K562 (cell line): Measurements from ENCODE around the gene TMC1. TPM values are rescaled to one million over a fixed set of nuclear protein-coding genes. Genes with fewer than 3 reads are reported as not detected.

ENCODE experiments used
- ATAC-seq: fragments of 200-7000 bp; cut with Tn5 transposase; 3 replicates; pipeline ENCODE4 v1.9.1; 2020; ENCODE audit warnings: moderate library complexity
- BruUV-seq: library from RNA; stranded (reverse); fragments of 400-500 nt; replicated peaks from 2 replicates; lab custom pipeline; 2021; lab: Mats Ljungman, UMichigan
- CTCF ChIA-PET: fragments of 300-600 bp; formaldehyde crosslinking; extraction: SDS; loops from one replicate; lab custom pipeline; 2021; ENCODE audit warnings: low intra/inter-chr PET ratio; lab: Yijun Ruan, JAX
- POLR2A ChIA-PET: fragments of 300-600, 350-650 bp; sonication (Branson Sonifier 250); formaldehyde crosslinking; extraction: SDS; loops from one replicate; lab custom pipeline; 2021; ENCODE audit warnings: antibody characterized with exemption, inconsistent platforms; lab: Yijun Ruan, JAX
- DNase-seq, 4 experiments: peaks; one replicate each; pipeline versions ENCODE4 v3.0.0 to v3.0.0-alpha.2; 2011 to 2018; ENCODE audit warnings: low spot score in 3 of 4, mixed read lengths in 3 of 4; ENCODE audit errors: extremely low read depth in 1 of 4
- FAIRE-seq: peaks from 2 replicates; lab custom pipeline; 2011; peaks lifted over from hg19 to GRCh38; lab: Jason Lieb, UNC
- H2AFZ ChIP-seq: 2 replicates; pipeline ENCODE4 v1.6.0; 2011; ENCODE audit warnings: low read depth, low read length, control low read depth, inconsistent platforms
- H3K27ac ChIP-seq: fragments of 200-600 bp; 3 replicates; pipeline ENCODE4 v1.8.0; 2011; ENCODE audit warnings: low read depth, mild to moderate bottlenecking, control low read depth, inconsistent platforms, low read length, moderate library complexity, mixed read lengths; ENCODE audit errors: extremely low read depth
- H3K27me3 ChIP-seq, 2 experiments: fragments of 300-600 bp in 1 of 2; 2 replicates in 1 of 2; 3 replicates in 1 of 2; pipeline versions ENCODE4 v1.6.0 to v1.8.0; 2011; ENCODE audit warnings: inconsistent platforms in 2 of 2, low read length in 2 of 2, mild to moderate bottlenecking in 1 of 2, mixed read lengths in 1 of 2, moderate library complexity in 1 of 2; ENCODE audit not compliant: control insufficient read depth in 2 of 2, insufficient read depth in 2 of 2
- H3K36me3 ChIP-seq: fragments of 300-600 bp; 3 replicates; pipeline ENCODE4 v1.8.0; 2011; ENCODE audit warnings: mild to moderate bottlenecking, low read length, inconsistent platforms; ENCODE audit not compliant: control insufficient read depth, insufficient read depth
- H3K4me1 ChIP-seq, 2 experiments: fragments of 200-600 bp in 1 of 2; replicated peaks in 1 of 2; 2 replicates in 1 of 2; 3 replicates in 1 of 2; pipeline versions ENCODE4 v1.5.1 to v1.8.0; 2011; ENCODE audit warnings: inconsistent platforms in 2 of 2, low read length in 2 of 2, mild to moderate bottlenecking in 1 of 2, mixed read lengths in 1 of 2, moderate library complexity in 1 of 2; ENCODE audit not compliant: control insufficient read depth in 2 of 2, insufficient read depth in 2 of 2
- H3K4me2 ChIP-seq: 2 replicates; pipeline ENCODE4 v1.6.1; 2011; ENCODE audit warnings: low read length, control low read depth, inconsistent platforms, mixed read lengths; ENCODE audit not compliant: insufficient read depth
- H3K4me3 ChIP-seq: fragments of 200-600 bp; sonication (generic), shearing (Covaris generic); 2 replicates; pipeline ENCODE4 v1.5.1; 2016; ENCODE audit warnings: control low read depth, inconsistent platforms
- H3K79me2 ChIP-seq: fragments of 200-600 bp; 3 replicates; pipeline ENCODE4 v1.8.0; 2011; ENCODE audit warnings: low read length, inconsistent platforms; ENCODE audit not compliant: control insufficient read depth, insufficient read depth
- H3K9ac ChIP-seq, 2 experiments: 2 replicates each; pipeline versions ENCODE4 v1.6.0 to v1.6.1; 2011; ENCODE audit warnings: low read depth in 2 of 2, low read length in 2 of 2, control low read depth in 1 of 2, inconsistent platforms in 1 of 2, mild to moderate bottlenecking in 1 of 2, mixed read lengths in 1 of 2; ENCODE audit not compliant: insufficient read depth in 1 of 2
- H3K9me1 ChIP-seq: one replicate; pipeline ENCODE4 v1.6.0; 2011; ENCODE audit warnings: inconsistent platforms, mild to moderate bottlenecking, low read length, moderate library complexity; ENCODE audit not compliant: control insufficient read depth, insufficient read depth
- H3K9me3 ChIP-seq: replicated peaks from 2 replicates; pipeline ENCODE4 v1.5.1; 2011; ENCODE audit warnings: low read depth, low read length, inconsistent platforms; ENCODE audit not compliant: control insufficient read depth, insufficient read depth
- H4K20me1 ChIP-seq: replicated peaks from 2 replicates; pipeline ENCODE4 v1.6.1; 2011; ENCODE audit warnings: low read length, inconsistent platforms, mixed read lengths; ENCODE audit not compliant: control insufficient read depth, insufficient read depth
- ATF7 ChIP-seq: fragments of 450-650 bp; IDR thresholded peaks from 2 replicates; pipeline ENCODE4 v1.7.1; 2014; ENCODE audit warnings: mild to moderate bottlenecking, moderate library complexity
- HDAC2 ChIP-seq: fragments of 450-650 bp; IDR thresholded peaks from 2 replicates; pipeline ENCODE4 v1.6.1; 2016; ENCODE audit warnings: mild to moderate bottlenecking
- HMG20A ChIP-seq: fragments of 450-650 bp; formaldehyde crosslinking; conservative IDR thresholded peaks from 2 replicates; pipeline ENCODE4 v1.4.0; 2020; ENCODE audit warnings: mild to moderate bottlenecking, mixed read lengths
- MBD2 ChIP-seq: sonication (generic); IDR thresholded peaks from 2 replicates; pipeline ENCODE4 v1.6.1; 2016; ENCODE audit warnings: low read depth, borderline replicate concordance
- MXI1 ChIP-seq: IDR thresholded peaks from 2 replicates; pipeline ENCODE4 v1.6.1; 2011; ENCODE audit warnings: low read depth, mild to moderate bottlenecking, improper control_type of control experiment, low read length
- ZNF354B ChIP-seq: fragments of 250-450 bp; sonication (Bioruptor Pico); IDR thresholded peaks from 2 replicates; pipeline ENCODE4 v1.4.0; 2020
- WGBS: fragments of 100-300 bp; shearing (Covaris generic); methylation state at CpG from one replicate; pipeline ENCODE4 v1.1.6; 2016; ENCODE audit warnings: low coverage, mixed read lengths; ENCODE audit not compliant: insufficient coverage; ENCODE audit errors: missing lambda C conversion rate; 5-methylcytosine and 5-hydroxymethylcytosine counted together
- in situ Hi-C: fragments of 300-500 bp; cut with MboI; formaldehyde crosslinking; loops from 4 replicates; pipeline ENCODE4 v1.15.0; 2018; ENCODE audit warnings: inconsistent platforms, mixed read lengths
- intact Hi-C: fragments of 100-400 bp; cut with micrococcal nuclease; formaldehyde crosslinking; loops from 2 replicates; pipeline ENCODE4 v1.14.2; 2022
- polyA plus RNA-seq, 8 experiments: library from polyadenylated mRNA; depleted of rRNA in 4 of 8; stranded (reverse) in 5 of 8; unstranded in 3 of 8; fragments of >200 nt; fragmentation: Nextera tagmentation in 2 of 8; fragmentation: Illumina TruSeq in 1 of 8; extraction: Ambion mirVana in 2 of 8; extraction: Trizol in 1 of 8; gene quantifications; 2 replicates each; pipeline versions ENCODE4 v1.2.1 to v1.2.3, GENCODE V29; 2011 to 2014; ENCODE audit warnings: inconsistent platforms in 1 of 8, missing spikeins in 1 of 8
- total RNA-seq, 7 experiments: library from RNA; depleted of rRNA in 6 of 7; stranded (reverse); fragments of >200 nt in 6 of 7; fragmentation: Illumina TruSeq in 2 of 7; extraction: Trizol in 2 of 7; gene quantifications; 2 replicates each; pipeline versions ENCODE4 v1.2.1 to v1.2.3, GENCODE V29; 2011 to 2021; ENCODE audit warnings: low replicate concordance in 1 of 7
- TF ChIP-seq, protein P1 (sequence below): sonication (generic); formaldehyde crosslinking; IDR thresholded peaks from 2 replicates; pipeline ENCODE4 v1.8.0; 2023; ENCODE audit warnings: mild to moderate bottlenecking, missing genetic modification reagents
- TF ChIP-seq, protein P2 (sequence below): fragments of 250-450 bp; sonication (Bioruptor Pico); IDR thresholded peaks from 2 replicates; pipeline ENCODE4 v1.9.0; 2021; ENCODE audit warnings: mild to moderate bottlenecking
- TF ChIP-seq, protein P3 (sequence below): fragments of 450-650 bp; IDR thresholded peaks from 2 replicates; pipeline ENCODE4 v1.6.1; 2018; ENCODE audit not compliant: partially characterized antibody

Gene TMC1
- total and polyA plus RNA-seq, 9 of the 15 experiments (the other 6 are each of a cell fraction or from before 2014, with no cell fraction given) = 0.10 to 0.15 TPM; not detected in 7

DNA sequence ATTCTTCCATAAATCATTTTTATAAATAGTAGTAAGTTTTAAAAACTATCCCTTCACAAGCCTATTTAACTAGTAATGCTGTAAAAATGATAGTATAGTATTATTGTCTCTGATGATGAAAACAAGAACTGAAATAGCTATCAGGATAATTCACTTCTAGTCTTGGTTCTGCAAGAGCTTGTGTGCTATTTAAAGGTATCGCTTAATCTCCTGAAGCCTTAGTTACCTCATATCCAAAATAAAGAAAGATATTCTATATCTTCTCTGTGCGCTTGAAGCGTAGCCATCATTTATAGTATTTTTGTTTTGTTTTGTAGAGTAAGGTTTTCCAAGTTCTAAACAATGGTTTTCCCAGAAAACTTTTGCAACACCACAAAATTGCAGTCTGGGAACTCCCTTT lies 180.1 kb downstream of the TMC1 start:
- FAIRE-seq (no peak), DNase-seq (no peak), ATAC-seq (no peak)
- BruUV-seq = no TSS peak
- Histone ChIP-seq H3K27ac (no peak overlapping the region), H3K9me3 (no peaks in the 10 kb centered on the region), H3K4me3 (no peak overlapping the region), H3K4me1 (no peaks in the 10 kb centered on the region), H3K4me2 (no peak overlapping the region), H2AFZ (no peak overlapping the region), H3K79me2 (no peaks in the 10 kb centered on the region), H4K20me1 (no peaks in the 10 kb centered on the region), H3K27me3 (no peaks in the 10 kb centered on the region), H3K9ac (no peak overlapping the region), H3K36me3 (no peaks in the 10 kb centered on the region), H3K9me1 (no peaks in the 10 kb centered on the region)
- ChIA-PET CTCF (no interaction called here), POLR2A (no interaction called here)
- intact Hi-C loops (loop anchor here (10.0 kb wide), 1 partner anchor 57 kb away; no protein-coding TSS in a partner anchor), in situ Hi-C loops (no loop called here)
- 0% methylated on average over 3 of the region's 3 CpGs for WGBS
- TF ChIP-seq, protein P1, sequence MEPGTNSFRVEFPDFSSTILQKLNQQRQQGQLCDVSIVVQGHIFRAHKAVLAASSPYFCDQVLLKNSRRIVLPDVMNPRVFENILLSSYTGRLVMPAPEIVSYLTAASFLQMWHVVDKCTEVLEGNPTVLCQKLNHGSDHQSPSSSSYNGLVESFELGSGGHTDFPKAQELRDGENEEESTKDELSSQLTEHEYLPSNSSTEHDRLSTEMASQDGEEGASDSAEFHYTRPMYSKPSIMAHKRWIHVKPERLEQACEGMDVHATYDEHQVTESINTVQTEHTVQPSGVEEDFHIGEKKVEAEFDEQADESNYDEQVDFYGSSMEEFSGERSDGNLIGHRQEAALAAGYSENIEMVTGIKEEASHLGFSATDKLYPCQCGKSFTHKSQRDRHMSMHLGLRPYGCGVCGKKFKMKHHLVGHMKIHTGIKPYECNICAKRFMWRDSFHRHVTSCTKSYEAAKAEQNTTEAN (CRISPR knock-in tag) = no peak
- TF ChIP-seq MBD2 = no peak

DNA sequence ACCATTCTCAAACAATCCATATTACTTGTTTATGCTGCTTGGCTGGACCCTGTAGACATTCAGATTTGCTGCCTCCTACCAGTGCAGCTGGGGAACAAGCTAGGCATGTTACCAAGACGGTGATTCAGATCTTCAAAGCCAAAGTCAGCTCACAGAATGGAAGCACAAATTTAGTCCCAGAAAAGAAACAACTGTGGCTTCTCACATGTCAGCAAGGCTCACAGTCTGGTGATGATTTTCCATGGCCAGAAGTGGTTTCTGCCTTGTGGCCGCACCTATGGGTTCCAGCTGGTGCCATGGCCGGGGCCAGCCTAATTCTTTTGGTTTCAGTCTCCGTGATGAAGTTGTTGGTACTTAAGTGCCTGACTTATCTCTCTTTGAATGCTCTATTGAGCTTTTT lies 182.2 kb downstream of the TMC1 start:
- no peak overlapping the region for H3K4me2 ChIP-seq
- H3K9ac ChIP-seq = no peak overlapping the region
- ChIA-PET POLR2A (no interaction called here), CTCF (no interaction called here)
- DNase-seq (no peak), FAIRE-seq (no peak), ATAC-seq (no peak)
- WGBS = 0% methylated on average over 4 of the region's 4 CpGs
- H3K4me1 ChIP-seq = no peaks in the 10 kb centered on the region
- intact Hi-C loops (loop anchor here (10.0 kb wide), 1 partner anchor 59 kb away; no protein-coding TSS in a partner anchor), in situ Hi-C loops (no loop called here)
- BruUV-seq = no TSS peak
- H3K4me3 ChIP-seq = no peak overlapping the region
- no peaks in the 10 kb centered on the region for H4K20me1 ChIP-seq
- H3K27ac ChIP-seq = no peak overlapping the region
- H3K36me3 ChIP-seq = no peaks in the 10 kb centered on the region
- no peaks in the 10 kb centered on the region for H3K9me1 ChIP-seq
- H3K79me2 ChIP-seq = no peaks in the 10 kb centered on the region
- no peak overlapping the region for H2AFZ ChIP-seq
- H3K27me3 ChIP-seq = no peaks in the 10 kb centered on the region
- no peaks in the 10 kb centered on the region for H3K9me3 ChIP-seq
- no peak for TF ChIP-seq HDAC2
- no peak for TF ChIP-seq ZNF354B (CRISPR knock-in tag)
- no peak for TF ChIP-seq ATF7
- TF ChIP-seq HMG20A (CRISPR knock-in tag) = no peak
- TF ChIP-seq, protein P2, sequence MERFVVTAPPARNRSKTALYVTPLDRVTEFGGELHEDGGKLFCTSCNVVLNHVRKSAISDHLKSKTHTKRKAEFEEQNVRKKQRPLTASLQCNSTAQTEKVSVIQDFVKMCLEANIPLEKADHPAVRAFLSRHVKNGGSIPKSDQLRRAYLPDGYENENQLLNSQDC = no peak
- TF ChIP-seq, protein P3, sequence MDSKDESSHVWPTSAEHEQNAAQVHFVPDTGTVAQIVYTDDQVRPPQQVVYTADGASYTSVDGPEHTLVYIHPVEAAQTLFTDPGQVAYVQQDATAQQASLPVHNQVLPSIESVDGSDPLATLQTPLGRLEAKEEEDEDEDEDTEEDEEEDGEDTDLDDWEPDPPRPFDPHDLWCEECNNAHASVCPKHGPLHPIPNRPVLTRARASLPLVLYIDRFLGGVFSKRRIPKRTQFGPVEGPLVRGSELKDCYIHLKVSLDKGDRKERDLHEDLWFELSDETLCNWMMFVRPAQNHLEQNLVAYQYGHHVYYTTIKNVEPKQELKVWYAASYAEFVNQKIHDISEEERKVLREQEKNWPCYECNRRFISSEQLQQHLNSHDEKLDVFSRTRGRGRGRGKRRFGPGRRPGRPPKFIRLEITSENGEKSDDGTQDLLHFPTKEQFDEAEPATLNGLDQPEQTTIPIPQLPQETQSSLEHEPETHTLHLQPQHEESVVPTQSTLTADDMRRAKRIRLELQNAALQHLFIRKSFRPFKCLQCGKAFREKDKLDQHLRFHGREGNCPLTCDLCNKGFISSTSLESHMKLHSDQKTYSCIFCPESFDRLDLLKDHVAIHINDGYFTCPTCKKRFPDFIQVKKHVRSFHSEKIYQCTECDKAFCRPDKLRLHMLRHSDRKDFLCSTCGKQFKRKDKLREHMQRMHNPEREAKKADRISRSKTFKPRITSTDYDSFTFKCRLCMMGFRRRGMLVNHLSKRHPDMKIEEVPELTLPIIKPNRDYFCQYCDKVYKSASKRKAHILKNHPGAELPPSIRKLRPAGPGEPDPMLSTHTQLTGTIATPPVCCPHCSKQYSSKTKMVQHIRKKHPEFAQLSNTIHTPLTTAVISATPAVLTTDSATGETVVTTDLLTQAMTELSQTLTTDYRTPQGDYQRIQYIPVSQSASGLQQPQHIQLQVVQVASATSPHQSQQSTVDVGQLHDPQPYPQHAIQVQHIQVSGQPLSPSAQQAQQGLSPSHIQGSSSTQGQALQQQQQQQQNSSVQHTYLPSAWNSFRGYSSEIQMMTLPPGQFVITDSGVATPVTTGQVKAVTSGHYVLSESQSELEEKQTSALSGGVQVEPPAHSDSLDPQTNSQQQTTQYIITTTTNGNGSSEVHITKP = no peak
- TF ChIP-seq MXI1 = no peak
